ENCODE results near the gene ITFG1.

ITFG1 gene

DNA sequence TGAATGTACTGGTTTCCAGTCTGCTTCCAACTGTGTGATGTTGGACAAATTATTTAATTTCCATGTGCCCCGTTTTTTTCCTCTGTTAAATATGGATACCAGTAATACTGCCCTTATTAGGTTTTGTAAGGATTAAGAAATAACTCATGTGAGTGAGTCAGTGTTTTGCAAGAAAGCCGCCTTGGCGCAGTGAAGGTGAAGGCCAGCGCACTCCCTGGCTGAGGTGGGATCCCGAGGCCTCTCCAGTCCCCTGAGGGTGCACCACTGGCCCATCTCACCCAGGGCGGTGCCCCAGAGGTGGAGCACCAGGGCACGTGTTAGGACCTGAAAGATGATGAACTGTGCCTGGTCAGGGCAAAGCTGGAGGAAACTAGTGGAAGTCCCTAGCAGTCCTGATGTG lies 43.7 kb upstream of the ITFG1 start:
- Histone ChIP-seq H3K4me3 (ENCODE audit: low read depth, low read length) (no peak overlapping the region), H3K9me3 (ENCODE audit: control insufficient read depth, insufficient read depth, low read depth, low read length) (no peaks in the 10 kb centered on the region), H3K36me3 (ENCODE audit: control insufficient read depth in 2 of 2, insufficient read depth in 1 of 2, low read length in 2 of 2) (peaks cover 10 to 52% of the 10 kb centered on the region in 2 experiments), H3K27ac (ENCODE audit: extremely low read depth, low read depth, low read length) (no peak overlapping the region), H3K4me1 (ENCODE audit: control insufficient read depth, insufficient read depth, low read length) (no peaks in the 10 kb centered on the region)
- ChIA-PET POLR2A (no interaction called here), CTCF (no interaction called here)
- TF ChIP-seq ZNF169 (tag by site-specific recombination; IDR thresholded peaks at IDR 0.05) (no peak), HOXC10 (CRISPR knock-in tag; IDR thresholded peaks at IDR 0.05) (no peak), GLIS1 (tag by site-specific recombination; IDR thresholded peaks at IDR 0.05) (no peak), ZNF501 (tag by site-specific recombination; IDR thresholded peaks at IDR 0.05) (no peak), ZNF596 (tag by site-specific recombination; IDR thresholded peaks at IDR 0.05) (no peak), KLF1 (tag by site-specific recombination; IDR thresholded peaks at IDR 0.05) (no peak), SP3 (tag by site-specific recombination; IDR thresholded peaks at IDR 0.05) (no peak), ZNF114 (tag by site-specific recombination; IDR thresholded peaks at IDR 0.05) (no peak), ZNF140 (tag by site-specific recombination; IDR thresholded peaks at IDR 0.05) (no peak), ZNF600 (tag by site-specific recombination; IDR thresholded peaks at IDR 0.05) (no peak), ZSCAN23 (tag by site-specific recombination; IDR thresholded peaks at IDR 0.05) (no peak), SCRT2 (tag by site-specific recombination; IDR thresholded peaks at IDR 0.05) (no peak), ZNF610 (tag by site-specific recombination; IDR thresholded peaks at IDR 0.05; ENCODE audit: borderline replicate concordance) (no peak), KLF9 (tag by site-specific recombination; IDR thresholded peaks at IDR 0.05; ENCODE audit: low read depth) (no peak), ZNF239 (tag by site-specific recombination; IDR thresholded peaks at IDR 0.05) (no peak), ZNF146 (tag by site-specific recombination; IDR thresholded peaks at IDR 0.05) (no peak), MEIS1 (CRISPR knock-in tag; IDR thresholded peaks at IDR 0.05; ENCODE audit: borderline replicate concordance) (no peak)
- TF ChIP-seq, protein P1, sequence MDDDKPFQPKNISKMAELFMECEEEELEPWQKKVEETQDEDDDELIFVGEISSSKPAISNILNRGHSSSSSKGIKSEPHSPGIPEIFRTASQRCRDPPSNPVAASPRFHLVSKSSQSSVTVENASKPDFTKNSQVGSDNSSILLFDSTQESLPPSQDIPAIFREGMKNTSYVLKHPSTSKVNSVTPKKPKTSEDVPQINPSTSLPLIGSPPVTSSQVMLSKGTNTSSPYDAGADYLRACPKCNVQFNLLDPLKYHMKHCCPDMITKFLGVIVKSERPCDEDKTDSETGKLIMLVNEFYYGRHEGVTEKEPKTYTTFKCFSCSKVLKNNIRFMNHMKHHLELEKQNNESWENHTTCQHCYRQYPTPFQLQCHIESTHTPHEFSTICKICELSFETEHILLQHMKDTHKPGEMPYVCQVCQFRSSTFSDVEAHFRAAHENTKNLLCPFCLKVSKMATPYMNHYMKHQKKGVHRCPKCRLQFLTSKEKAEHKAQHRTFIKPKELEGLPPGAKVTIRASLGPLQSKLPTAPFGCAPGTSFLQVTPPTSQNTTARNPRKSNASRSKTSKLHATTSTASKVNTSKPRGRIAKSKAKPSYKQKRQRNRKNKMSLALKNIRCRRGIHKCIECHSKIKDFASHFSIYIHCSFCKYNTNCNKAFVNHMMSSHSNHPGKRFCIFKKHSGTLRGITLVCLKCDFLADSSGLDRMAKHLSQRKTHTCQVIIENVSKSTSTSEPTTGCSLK (tag by site-specific recombination; IDR thresholded peaks at IDR 0.05), result no peak
- TF ChIP-seq, protein P2, sequence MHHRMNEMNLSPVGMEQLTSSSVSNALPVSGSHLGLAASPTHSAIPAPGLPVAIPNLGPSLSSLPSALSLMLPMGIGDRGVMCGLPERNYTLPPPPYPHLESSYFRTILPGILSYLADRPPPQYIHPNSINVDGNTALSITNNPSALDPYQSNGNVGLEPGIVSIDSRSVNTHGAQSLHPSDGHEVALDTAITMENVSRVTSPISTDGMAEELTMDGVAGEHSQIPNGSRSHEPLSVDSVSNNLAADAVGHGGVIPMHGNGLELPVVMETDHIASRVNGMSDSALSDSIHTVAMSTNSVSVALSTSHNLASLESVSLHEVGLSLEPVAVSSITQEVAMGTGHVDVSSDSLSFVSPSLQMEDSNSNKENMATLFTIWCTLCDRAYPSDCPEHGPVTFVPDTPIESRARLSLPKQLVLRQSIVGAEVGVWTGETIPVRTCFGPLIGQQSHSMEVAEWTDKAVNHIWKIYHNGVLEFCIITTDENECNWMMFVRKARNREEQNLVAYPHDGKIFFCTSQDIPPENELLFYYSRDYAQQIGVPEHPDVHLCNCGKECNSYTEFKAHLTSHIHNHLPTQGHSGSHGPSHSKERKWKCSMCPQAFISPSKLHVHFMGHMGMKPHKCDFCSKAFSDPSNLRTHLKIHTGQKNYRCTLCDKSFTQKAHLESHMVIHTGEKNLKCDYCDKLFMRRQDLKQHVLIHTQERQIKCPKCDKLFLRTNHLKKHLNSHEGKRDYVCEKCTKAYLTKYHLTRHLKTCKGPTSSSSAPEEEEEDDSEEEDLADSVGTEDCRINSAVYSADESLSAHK (tag by site-specific recombination; IDR thresholded peaks at IDR 0.05), result no peak
- TF ChIP-seq, protein P3, sequence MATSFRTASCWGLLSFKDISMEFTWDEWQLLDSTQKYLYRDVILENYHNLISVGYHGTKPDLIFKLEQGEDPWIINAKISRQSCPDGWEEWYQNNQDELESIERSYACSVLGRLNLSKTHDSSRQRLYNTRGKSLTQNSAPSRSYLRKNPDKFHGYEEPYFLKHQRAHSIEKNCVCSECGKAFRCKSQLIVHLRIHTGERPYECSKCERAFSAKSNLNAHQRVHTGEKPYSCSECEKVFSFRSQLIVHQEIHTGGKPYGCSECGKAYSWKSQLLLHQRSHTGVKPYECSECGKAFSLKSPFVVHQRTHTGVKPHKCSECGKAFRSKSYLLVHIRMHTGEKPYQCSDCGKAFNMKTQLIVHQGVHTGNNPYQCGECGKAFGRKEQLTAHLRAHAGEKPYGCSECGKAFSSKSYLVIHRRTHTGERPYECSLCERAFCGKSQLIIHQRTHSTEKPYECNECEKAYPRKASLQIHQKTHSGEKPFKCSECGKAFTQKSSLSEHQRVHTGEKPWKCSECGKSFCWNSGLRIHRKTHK (tag by site-specific recombination; IDR thresholded peaks at IDR 0.05), result no peak

DNA sequence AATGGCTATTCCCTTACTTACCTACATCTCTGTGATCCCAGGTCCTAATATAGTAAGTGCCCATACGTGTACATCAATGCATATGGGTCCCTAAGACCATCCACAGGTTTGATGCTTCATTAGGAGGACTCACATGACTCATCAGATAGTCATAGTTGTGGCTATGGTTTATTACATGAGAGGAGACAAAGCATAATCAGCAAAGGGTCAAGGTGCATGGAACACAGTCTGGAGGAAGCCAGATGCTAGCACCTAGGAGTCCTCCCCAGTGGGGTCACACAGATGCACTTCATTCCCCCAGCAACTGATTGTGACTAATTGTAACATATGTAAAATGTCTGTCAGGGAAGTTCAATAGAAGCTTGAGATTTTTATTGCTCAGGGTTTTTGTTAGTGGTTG lies 43.1 kb upstream of the ITFG1 start:
- TF ChIP-seq ZNF843 (tag by site-specific recombination; IDR thresholded peaks at IDR 0.05) (no peak), REPIN1 (tag by site-specific recombination; IDR thresholded peaks at IDR 0.05; ENCODE audit: low read depth) (no peak), ZNF23 (tag by site-specific recombination; IDR thresholded peaks at IDR 0.05; ENCODE audit: borderline replicate concordance) (no peak)
- TF ChIP-seq, protein P4, sequence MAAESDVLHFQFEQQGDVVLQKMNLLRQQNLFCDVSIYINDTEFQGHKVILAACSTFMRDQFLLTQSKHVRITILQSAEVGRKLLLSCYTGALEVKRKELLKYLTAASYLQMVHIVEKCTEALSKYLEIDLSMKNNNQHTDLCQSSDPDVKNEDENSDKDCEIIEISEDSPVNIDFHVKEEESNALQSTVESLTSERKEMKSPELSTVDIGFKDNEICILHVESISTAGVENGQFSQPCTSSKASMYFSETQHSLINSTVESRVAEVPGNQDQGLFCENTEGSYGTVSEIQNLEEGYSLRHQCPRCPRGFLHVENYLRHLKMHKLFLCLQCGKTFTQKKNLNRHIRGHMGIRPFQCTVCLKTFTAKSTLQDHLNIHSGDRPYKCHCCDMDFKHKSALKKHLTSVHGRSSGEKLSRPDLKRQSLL (tag by site-specific recombination; IDR thresholded peaks at IDR 0.05), result no peak
- no peak overlapping the region for H3K27ac ChIP-seq (ENCODE audit: extremely low read depth, low read depth, low read length)
- no peaks in the 10 kb centered on the region for H3K4me1 ChIP-seq (ENCODE audit: control insufficient read depth, insufficient read depth, low read length)
- H3K4me3 ChIP-seq (ENCODE audit: low read depth, low read length), result no peak overlapping the region
- H3K36me3 ChIP-seq (ENCODE audit: control insufficient read depth in 2 of 2, insufficient read depth in 1 of 2, low read length in 2 of 2), result peaks cover 10 to 59% of the 10 kb centered on the region in 2 experiments
- ChIA-PET POLR2A (no interaction called here), CTCF (interaction anchor here (0.6 kb wide), 1 partner anchor 18 kb away, joined by 3 read pairs; no protein-coding TSS in a partner anchor)
- no peaks in the 10 kb centered on the region for H3K9me3 ChIP-seq (ENCODE audit: control insufficient read depth, insufficient read depth, low read depth, low read length)

Data from HEK293 (cell line).